ENCODE measurements around the gene ZNF160. TPM values are rescaled to one million over a fixed set of nuclear protein-coding genes. Genes with fewer than 3 reads are reported as not detected.

Gene ZNF160
- total RNA-seq, 1 donor from 2014 or later: 30.7 TPM

- no peaks in the 10 kb centered on the region for H3K9me3 Mint-ChIP-seq
- peaks cover 7% of the 10 kb centered on the region for H3K36me3 Mint-ChIP-seq
- no peaks in the 10 kb centered on the region for H3K4me1 Mint-ChIP-seq (ENCODE audit: unreplicated experiment)
- H3K27ac Mint-ChIP-seq: no peak overlapping the region
- TF ChIP-seq, protein P1, sequence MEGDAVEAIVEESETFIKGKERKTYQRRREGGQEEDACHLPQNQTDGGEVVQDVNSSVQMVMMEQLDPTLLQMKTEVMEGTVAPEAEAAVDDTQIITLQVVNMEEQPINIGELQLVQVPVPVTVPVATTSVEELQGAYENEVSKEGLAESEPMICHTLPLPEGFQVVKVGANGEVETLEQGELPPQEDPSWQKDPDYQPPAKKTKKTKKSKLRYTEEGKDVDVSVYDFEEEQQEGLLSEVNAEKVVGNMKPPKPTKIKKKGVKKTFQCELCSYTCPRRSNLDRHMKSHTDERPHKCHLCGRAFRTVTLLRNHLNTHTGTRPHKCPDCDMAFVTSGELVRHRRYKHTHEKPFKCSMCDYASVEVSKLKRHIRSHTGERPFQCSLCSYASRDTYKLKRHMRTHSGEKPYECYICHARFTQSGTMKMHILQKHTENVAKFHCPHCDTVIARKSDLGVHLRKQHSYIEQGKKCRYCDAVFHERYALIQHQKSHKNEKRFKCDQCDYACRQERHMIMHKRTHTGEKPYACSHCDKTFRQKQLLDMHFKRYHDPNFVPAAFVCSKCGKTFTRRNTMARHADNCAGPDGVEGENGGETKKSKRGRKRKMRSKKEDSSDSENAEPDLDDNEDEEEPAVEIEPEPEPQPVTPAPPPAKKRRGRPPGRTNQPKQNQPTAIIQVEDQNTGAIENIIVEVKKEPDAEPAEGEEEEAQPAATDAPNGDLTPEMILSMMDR (conservative IDR thresholded peaks at IDR 0.05): no peak
- H3K4me3 Mint-ChIP-seq: no peak overlapping the region
- DNase-seq (ENCODE audit: extremely low spot score, unreplicated experiment): no peak
- no peaks in the 10 kb centered on the region for H3K27me3 Mint-ChIP-seq
These were observed 83.5 kb downstream of the ZNF160 start for GRCh38 chr19:53019684-53020083.

Other genes starting within 250 kb of the ZNF160 start
- gene ZNF468, start 245.8 kb downstream of the ZNF160 start, total RNA-seq (ENCODE audit: low replicate concordance): 32.4 and 45.1 TPM in 2 replicates
- 30.4 and 33.5 TPM in 2 replicates for gene ZNF320, start 205.8 kb downstream of the ZNF160 start, total RNA-seq (ENCODE audit: low replicate concordance)
- 8.9 and 12.5 TPM in 2 replicates for gene ZNF888, start 180.0 kb downstream of the ZNF160 start, total RNA-seq (ENCODE audit: low replicate concordance)
- gene ZNF816, start 140.5 kb downstream of the ZNF160 start, total RNA-seq (ENCODE audit: low replicate concordance): 17.2 and 18.1 TPM in 2 replicates
- gene ERVV-1, start 89.5 kb downstream of the ZNF160 start, total RNA-seq (ENCODE audit: low replicate concordance): 0.17 and 0.50 TPM in 2 replicates
- 0.53 and 2.2 TPM in 2 replicates for gene ERVV-2, start 58.7 kb downstream of the ZNF160 start, total RNA-seq (ENCODE audit: low replicate concordance)
- gene ZNF415, start 29.5 kb upstream of the ZNF160 start, total RNA-seq (ENCODE audit: low replicate concordance): 15.5 and 15.6 TPM in 2 replicates
- gene ZNF347, start 55.6 kb upstream of the ZNF160 start, total RNA-seq (ENCODE audit: low replicate concordance): 14.6 and 15.8 TPM in 2 replicates
- 5.0 and 7.2 TPM in 2 replicates for gene ZNF665, start 89.9 kb upstream of the ZNF160 start, total RNA-seq (ENCODE audit: low replicate concordance)
- 47.1 and 47.9 TPM in 2 replicates for gene ZNF677, start 151.5 kb upstream of the ZNF160 start, total RNA-seq (ENCODE audit: low replicate concordance)
- gene VN1R2, start 154.9 kb upstream of the ZNF160 start, total RNA-seq (ENCODE audit: low replicate concordance): not detected in 2 replicates
- not detected in 2 replicates for gene VN1R4, start 164.3 kb upstream of the ZNF160 start, total RNA-seq (ENCODE audit: low replicate concordance)
- gene ZNF845, start 230.3 kb upstream of the ZNF160 start, total RNA-seq (ENCODE audit: low replicate concordance): 9.3 and 12.0 TPM in 2 replicates